ENCODE data around the gene LGALS16. TPM values are rescaled to one million over a fixed set of nuclear protein-coding genes. Genes with fewer than 3 reads are reported as not detected.

The LGALS16 gene
- total RNA-seq, 1 experiment from 2014 or later, result not detected

DNA sequence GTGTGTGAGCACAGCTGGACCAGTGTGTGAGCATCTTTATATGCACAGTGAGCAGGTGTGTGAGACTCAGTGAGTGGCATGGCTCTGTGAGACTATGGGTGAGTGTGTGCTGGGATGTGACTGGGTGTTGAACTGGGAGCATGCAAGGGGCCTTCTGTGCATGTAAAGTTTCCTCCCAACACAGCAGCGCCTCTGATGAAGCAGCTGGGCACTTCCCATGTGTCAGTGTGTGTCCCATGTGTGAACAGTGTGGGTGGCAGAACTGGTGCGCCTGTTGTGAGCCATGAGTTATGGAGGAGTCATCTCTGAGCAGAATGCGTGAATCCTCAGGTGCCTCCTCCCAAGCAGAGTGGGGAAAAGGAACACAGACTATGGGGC, 24.1 kb downstream of the LGALS16 start:
- intact Hi-C loops (cut with micrococcal nuclease; ENCODE audit: unreplicated experiment), result no loop called here
- H2AFZ ChIP-seq, result no peak overlapping the region
- POLR2A ChIA-PET (ENCODE audit: unreplicated experiment), result no interaction called here
- no peaks in the 10 kb centered on the region for H3K9me2 ChIP-seq (ENCODE audit: insufficient read depth)
- TF ChIP-seq, protein P1, sequence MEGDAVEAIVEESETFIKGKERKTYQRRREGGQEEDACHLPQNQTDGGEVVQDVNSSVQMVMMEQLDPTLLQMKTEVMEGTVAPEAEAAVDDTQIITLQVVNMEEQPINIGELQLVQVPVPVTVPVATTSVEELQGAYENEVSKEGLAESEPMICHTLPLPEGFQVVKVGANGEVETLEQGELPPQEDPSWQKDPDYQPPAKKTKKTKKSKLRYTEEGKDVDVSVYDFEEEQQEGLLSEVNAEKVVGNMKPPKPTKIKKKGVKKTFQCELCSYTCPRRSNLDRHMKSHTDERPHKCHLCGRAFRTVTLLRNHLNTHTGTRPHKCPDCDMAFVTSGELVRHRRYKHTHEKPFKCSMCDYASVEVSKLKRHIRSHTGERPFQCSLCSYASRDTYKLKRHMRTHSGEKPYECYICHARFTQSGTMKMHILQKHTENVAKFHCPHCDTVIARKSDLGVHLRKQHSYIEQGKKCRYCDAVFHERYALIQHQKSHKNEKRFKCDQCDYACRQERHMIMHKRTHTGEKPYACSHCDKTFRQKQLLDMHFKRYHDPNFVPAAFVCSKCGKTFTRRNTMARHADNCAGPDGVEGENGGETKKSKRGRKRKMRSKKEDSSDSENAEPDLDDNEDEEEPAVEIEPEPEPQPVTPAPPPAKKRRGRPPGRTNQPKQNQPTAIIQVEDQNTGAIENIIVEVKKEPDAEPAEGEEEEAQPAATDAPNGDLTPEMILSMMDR (conservative IDR thresholded peaks at IDR 0.05), result no peak
- no peak for TF ChIP-seq EZH2 (IDR thresholded peaks at IDR 0.05; ENCODE audit: low read depth)
- H3K9me3 ChIP-seq (ENCODE audit: insufficient read depth, low read depth), result no peaks in the 10 kb centered on the region
- H3K27me3 ChIP-seq (ENCODE audit: insufficient read depth, low read depth), result peaks cover 56% of the 10 kb centered on the region
- no peaks in the 10 kb centered on the region for H4K20me1 ChIP-seq (ENCODE audit: insufficient read depth)
- no peak overlapping the region for H3K4me3 ChIP-seq
- H3K4me2 ChIP-seq, result no peak overlapping the region
- H3K4me1 ChIP-seq (replicated peaks; ENCODE audit: insufficient read depth), result no peaks in the 10 kb centered on the region
- no peak for DNase-seq
- no peak overlapping the region for H3K27ac ChIP-seq
- BruUV-seq (replicated peaks), result no TSS peak
- H3F3A ChIP-seq (ENCODE audit: insufficient read depth, low read depth), result no peaks in the 10 kb centered on the region
- H3K79me2 ChIP-seq (ENCODE audit: low read depth), result no peaks in the 10 kb centered on the region
- CTCF ChIA-PET, result interaction anchor here (0.6 kb wide), 1 partner anchor 439 kb away, joined by 3 read pairs; no protein-coding TSS in a partner anchor
- no peaks in the 10 kb centered on the region for H3K36me3 ChIP-seq (ENCODE audit: low read depth)

DNA sequence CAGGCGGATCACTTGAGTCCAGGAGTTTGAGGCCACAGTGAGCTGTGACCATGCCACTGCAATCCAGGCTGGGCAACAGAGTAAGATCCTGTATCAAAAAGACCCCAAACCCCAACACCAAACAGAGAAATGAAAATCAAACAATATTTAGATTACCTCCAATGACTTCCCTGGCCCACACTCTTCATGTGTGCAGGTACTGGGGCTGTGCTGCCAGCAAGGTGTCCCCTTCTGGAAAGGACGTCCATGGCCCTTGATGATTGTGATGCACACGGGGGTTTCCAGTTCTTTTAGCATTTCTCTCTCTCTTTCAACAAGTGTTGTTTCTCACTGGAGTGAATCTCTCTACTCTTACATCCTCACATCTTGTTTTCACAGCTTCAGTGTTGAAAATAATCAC, 24.9 kb downstream of the LGALS16 start:
- intact Hi-C loops (cut with micrococcal nuclease; ENCODE audit: unreplicated experiment), result no loop called here
- H3K27ac ChIP-seq, result no peak overlapping the region
- no peaks in the 10 kb centered on the region for H3K9me2 ChIP-seq (ENCODE audit: insufficient read depth)
- H2AFZ ChIP-seq, result no peak overlapping the region
- TF ChIP-seq, protein P1 (conservative IDR thresholded peaks at IDR 0.05), result no peak
- no peak for TF ChIP-seq EZH2 (IDR thresholded peaks at IDR 0.05; ENCODE audit: low read depth)
- CTCF ChIA-PET, result no interaction called here
- BruUV-seq (replicated peaks), result no TSS peak
- no peaks in the 10 kb centered on the region for H4K20me1 ChIP-seq (ENCODE audit: insufficient read depth)
- H3K4me1 ChIP-seq (replicated peaks; ENCODE audit: insufficient read depth), result no peaks in the 10 kb centered on the region
- H3K4me2 ChIP-seq, result no peak overlapping the region
- POLR2A ChIA-PET (ENCODE audit: unreplicated experiment), result no interaction called here
- no peak for DNase-seq
- H3K36me3 ChIP-seq (ENCODE audit: low read depth), result no peaks in the 10 kb centered on the region
- no peaks in the 10 kb centered on the region for H3K9me3 ChIP-seq (ENCODE audit: insufficient read depth, low read depth)
- no peak overlapping the region for H3K4me3 ChIP-seq
- H3K79me2 ChIP-seq (ENCODE audit: low read depth), result no peaks in the 10 kb centered on the region
- peaks cover 60% of the 10 kb centered on the region for H3K27me3 ChIP-seq (ENCODE audit: insufficient read depth, low read depth)
- H3F3A ChIP-seq (ENCODE audit: insufficient read depth, low read depth), result no peaks in the 10 kb centered on the region

DNA sequence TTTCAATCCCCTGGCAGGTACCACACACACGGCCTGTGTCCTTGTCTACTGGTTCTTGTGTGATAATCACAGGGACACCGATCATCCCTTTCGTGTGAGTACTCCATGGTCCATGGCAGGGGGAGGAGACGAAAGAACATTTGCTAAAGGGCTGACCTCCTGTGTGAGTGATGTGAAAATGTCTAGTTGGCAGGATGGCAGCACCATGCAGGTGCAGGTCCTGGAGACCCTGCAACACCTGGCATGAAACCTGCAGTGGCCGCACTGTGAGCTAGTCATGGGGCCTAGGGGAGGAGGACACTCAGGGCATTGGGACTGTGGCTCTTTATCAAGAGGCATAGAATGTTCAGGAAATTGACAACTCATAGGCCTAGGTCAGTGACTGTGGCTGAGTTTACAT, 25.7 kb downstream of the LGALS16 start:
- H3K27me3 ChIP-seq (ENCODE audit: insufficient read depth, low read depth), result peaks cover 67% of the 10 kb centered on the region

More for the DNA sequence above, 25.7 kb downstream of the LGALS16 start:
- H3K36me3 ChIP-seq (ENCODE audit: low read depth), result no peaks in the 10 kb centered on the region
- H3K27ac ChIP-seq, result no peak overlapping the region
- no peak for DNase-seq
- intact Hi-C loops (cut with micrococcal nuclease; ENCODE audit: unreplicated experiment), result no loop called here
- H3K4me2 ChIP-seq, result no peak overlapping the region
- H3K4me1 ChIP-seq (replicated peaks; ENCODE audit: insufficient read depth), result no peaks in the 10 kb centered on the region
- H3K9me3 ChIP-seq (ENCODE audit: insufficient read depth, low read depth), result no peaks in the 10 kb centered on the region
- H3K9me2 ChIP-seq (ENCODE audit: insufficient read depth), result no peaks in the 10 kb centered on the region
- H4K20me1 ChIP-seq (ENCODE audit: insufficient read depth), result no peaks in the 10 kb centered on the region
- H3K79me2 ChIP-seq (ENCODE audit: low read depth), result no peaks in the 10 kb centered on the region
- ChIA-PET CTCF (no interaction called here), POLR2A (ENCODE audit: unreplicated experiment) (no interaction called here)
- TF ChIP-seq, protein P1 (conservative IDR thresholded peaks at IDR 0.05), result no peak
- no peak for TF ChIP-seq EZH2 (IDR thresholded peaks at IDR 0.05; ENCODE audit: low read depth)
- no TSS peak for BruUV-seq (replicated peaks)
- no peaks in the 10 kb centered on the region for H3F3A ChIP-seq (ENCODE audit: insufficient read depth, low read depth)
- no peak overlapping the region for H2AFZ ChIP-seq
- no peak overlapping the region for H3K4me3 ChIP-seq

All from PC-9 (cell line).